Brain pericyte (primary cell): ENCODE data around the gene ANKRD13A.
"Not testable (repeated sequence)": the region's sequence is repeated elsewhere in the genome, so short reads cannot be mapped to it uniquely, and the experiment has no call there.

ENCODE experiments used
- DNase-seq: peaks from one replicate; pipeline ENCODE4 v3.0.0-alpha.2; 2012; ENCODE audit warnings: low read depth, low spot score

ANKRD13A gene

GRCh38 chr12:109983432-109984142 is 15.6 kb upstream of the ANKRD13A start:
- no peak for DNase-seq

- not testable (repeated sequence) for DNase-seq
Measured at GRCh38 chr12:109986236-109986635, 13.0 kb upstream of the ANKRD13A start.

- no peak for DNase-seq
Measured at GRCh38 chr12:109987615-109988014, 11.6 kb upstream of the ANKRD13A start.

GRCh38 chr12:109988274-109988673 is 11.0 kb upstream of the ANKRD13A start:
- DNase-seq = no peak

- no peak for DNase-seq
Measured at GRCh38 chr12:109988903-109989302, 10.3 kb upstream of the ANKRD13A start.

- no peak for DNase-seq
Measured at GRCh38 chr12:109989380-109989779, 9.8 kb upstream of the ANKRD13A start.

GRCh38 chr12:109991586-109991985 is 7.6 kb upstream of the ANKRD13A start:
- DNase-seq = no peak

- DNase-seq = no peak
Measured at GRCh38 chr12:109993091-109993490, 6.1 kb upstream of the ANKRD13A start.

GRCh38 chr12:109994401-109995175 is 4.6 kb upstream of the ANKRD13A start:
- no peak for DNase-seq

- no peak for DNase-seq
Measured at GRCh38 chr12:109995361-109995685, 3.9 kb upstream of the ANKRD13A start.

- peak; percentile 72 for DNase-seq
Measured at GRCh38 chr12:109995686-109996482, 3.3 kb upstream of the ANKRD13A start, which contains the start of gene GIT2. Gene GIT2 (minus strand): TSS chr12:109996368. CDS start chr12:109996224, 144 bp downstream.

- no peak for DNase-seq
Measured at GRCh38 chr12:109996483-109996853, 2.8 kb upstream of the ANKRD13A start.

- DNase-seq = no peak
Measured at GRCh38 chr12:109997393-109997792, 1.8 kb upstream of the ANKRD13A start.

- no peak for DNase-seq
Measured at GRCh38 chr12:109998241-109998903, 858 bp upstream of the ANKRD13A start.

- no peak for DNase-seq
Measured at GRCh38 chr12:109999649-109999971, 380 bp downstream of the ANKRD13A start.

- DNase-seq = no peak
Measured at GRCh38 chr12:109999983-110000505, 814 bp downstream of the ANKRD13A start.

GRCh38 chr12:110001596-110001995 is 2.4 kb downstream of the ANKRD13A start:
- DNase-seq = no peak

- DNase-seq = no peak
Measured at GRCh38 chr12:110002676-110003515, 3.7 kb downstream of the ANKRD13A start.

GRCh38 chr12:110004598-110004997 is 5.4 kb downstream of the ANKRD13A start:
- DNase-seq = no peak

GRCh38 chr12:110005319-110005973 is 6.2 kb downstream of the ANKRD13A start:
- no peak for DNase-seq
